GM04503 (cell line): ENCODE data around the gene PRDM2.

ENCODE experiments used
- DNase-seq: peaks from one replicate; pipeline ENCODE4 v3.0.0-alpha.2; 2012; ENCODE audit warnings: low read depth

PRDM2 gene

DNA sequence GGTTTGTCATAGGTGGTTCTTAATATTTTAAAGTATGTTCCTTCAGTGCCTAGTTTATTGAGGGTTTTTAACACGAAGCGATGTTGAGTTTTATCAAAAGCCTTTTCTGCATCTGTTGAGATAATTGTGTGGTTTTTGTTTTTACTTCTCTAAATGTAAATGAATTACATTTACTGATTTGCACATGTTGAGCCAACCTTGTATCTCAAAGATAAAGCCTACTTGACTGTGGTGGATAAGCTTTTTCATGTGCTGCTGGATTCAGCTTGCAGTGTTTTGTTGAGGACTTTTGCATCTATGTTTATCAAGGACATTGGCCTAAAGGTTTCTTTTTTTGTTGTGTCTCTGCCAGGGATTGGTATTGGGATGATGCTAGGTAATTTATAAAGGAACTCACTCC is 142.5 kb downstream of the PRDM2 start:
- DNase-seq: no peak

DNA sequence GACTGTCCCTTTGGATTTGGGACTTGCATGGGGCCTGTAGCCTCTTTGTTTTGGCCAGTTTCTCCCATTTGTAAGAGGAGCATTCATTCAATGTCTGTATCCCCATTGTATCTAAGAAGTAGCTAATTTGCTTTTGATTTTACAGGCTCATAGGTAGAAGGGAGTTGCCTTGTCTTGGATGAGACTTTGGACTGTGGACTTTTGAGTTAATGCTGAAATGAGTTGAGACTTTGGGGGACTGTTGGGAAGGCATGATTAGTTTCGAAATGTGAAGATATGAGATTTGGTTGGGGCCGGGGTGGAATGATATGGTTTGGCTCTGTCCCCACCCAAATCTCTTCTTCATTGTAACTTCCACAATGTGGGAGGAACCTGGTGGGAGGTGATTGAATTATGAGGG is 151.7 kb downstream of the PRDM2 start:
- no peak for DNase-seq

DNA sequence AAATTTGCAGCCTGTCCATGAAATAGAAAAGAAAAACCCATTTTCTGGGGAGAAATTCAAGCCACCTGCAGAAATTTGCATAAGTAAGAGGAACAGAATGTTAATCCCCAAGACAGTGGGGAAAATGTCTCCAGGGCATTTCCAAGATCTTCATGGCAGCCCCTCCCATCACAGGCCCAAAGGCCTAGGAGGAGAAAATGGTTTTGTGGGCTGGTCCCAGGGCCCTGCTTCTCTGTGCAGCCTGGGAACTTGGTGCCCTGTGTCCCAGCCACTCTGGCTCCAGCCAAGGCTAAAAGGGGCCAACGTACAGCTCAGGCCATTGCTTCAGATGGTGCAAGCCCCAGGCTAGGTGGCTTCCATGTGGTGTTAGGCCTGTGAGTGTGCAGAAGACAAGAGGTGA is 155.6 kb downstream of the PRDM2 start:
- DNase-seq: no peak

DNA sequence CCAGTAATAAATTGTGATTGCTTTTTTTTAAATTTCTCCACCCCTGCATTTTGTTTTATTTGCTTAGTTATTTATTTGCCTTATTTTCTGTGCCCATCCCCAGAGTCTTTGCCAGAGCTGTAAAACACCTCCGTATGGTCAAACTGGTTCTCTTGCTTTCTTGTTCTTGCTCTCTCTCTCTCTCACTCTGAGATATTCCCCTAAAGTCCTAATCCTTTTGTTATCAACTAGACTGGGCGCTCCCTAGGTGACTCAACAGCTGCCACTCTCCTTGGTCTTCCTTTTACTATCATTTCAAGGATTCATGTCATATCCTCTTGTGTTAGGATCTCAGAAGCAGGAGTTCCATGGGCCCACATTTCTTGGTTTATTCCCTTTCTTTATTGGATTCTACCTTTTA is 160.0 kb downstream of the PRDM2 start:
- no peak for DNase-seq

DNA sequence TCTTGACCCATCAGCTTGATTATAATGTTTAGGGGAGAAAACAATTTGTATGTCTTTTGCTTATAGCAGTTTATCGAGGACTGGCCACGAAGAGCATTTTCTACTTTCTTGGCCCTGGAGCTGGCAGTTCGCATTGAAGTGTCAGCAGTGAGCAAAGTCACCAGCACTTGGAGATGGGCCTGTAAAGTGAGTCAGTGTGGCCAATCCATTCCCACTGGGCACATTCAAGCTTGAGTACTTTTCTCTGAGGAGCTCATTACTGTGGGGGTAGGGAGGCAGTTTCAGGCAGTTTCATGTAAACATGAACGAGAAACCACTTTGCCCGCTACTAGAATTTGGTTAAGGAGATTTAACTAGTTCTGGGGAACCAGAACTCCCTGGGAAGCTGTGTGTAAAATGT is 164.8 kb downstream of the PRDM2 start:
- DNase-seq: no peak

DNA sequence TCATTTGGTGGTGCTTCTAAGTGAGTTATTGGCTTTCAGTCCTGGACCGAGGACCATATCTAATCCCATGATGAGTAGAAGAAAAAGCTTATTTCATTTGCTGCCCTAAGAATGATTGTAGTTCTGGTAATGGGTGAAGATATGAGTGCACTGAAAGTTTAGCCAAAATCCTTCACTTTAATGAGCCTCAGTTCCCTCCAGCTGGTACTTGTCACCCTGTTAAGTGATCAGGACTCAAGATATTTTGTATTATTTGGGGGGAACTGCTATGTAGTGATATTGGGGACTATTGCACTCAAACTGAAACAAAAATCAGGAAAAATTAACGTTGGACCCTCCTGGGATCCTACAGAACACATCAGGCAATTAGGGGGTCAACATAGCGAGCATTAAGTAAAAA is 165.9 kb downstream of the PRDM2 start:
- DNase-seq: no peak

DNA sequence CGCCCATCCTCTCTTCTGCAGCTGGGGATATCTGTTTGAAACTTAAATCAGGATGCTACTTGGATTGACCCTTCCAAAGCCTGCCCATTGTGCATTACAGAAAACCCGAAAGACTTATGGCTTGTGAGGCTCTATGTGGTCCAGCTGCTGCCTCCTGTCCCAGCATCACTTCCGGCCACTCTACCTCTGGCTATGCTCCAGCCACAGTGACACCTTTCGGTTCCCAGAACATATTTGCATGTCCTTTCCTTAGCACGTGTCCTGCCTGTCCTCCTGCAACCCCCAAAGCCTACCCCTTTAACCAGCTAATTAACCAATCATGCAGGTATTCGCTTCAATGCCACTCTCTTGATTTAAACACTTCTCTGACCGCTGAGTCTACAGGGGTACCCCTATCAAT is 167.6 kb downstream of the PRDM2 start:
- no peak for DNase-seq

DNA sequence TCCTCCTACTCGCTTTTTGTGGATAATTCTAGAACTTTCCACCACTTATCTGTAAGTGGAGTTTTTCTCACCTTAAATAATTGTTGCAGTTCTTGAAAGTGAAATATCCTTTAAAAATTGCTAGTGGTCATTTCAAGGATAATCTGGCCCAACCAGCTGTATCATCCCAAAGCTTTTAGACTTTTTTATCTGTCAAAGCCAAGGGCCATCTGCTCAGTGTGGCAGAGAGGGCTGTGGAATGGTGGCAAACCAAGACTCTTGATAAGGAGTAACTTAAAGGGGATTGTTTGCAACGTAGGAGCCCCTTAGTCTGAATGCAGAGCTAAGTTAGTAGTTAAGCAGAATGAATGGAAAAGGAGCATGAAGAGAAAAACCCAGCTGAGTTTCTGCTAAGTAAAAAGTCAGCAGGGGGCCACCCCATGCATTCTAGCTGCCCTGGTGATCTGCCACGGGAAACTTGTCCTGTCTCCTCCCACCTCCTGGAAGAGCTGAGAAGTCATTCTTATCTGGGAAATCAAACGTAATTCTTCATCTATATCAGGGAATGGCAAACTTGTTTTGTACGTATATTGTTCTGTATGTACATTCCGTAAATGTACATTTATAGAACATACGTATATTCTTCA is 169.3 kb downstream of the PRDM2 start:
- no peak for DNase-seq

DNA sequence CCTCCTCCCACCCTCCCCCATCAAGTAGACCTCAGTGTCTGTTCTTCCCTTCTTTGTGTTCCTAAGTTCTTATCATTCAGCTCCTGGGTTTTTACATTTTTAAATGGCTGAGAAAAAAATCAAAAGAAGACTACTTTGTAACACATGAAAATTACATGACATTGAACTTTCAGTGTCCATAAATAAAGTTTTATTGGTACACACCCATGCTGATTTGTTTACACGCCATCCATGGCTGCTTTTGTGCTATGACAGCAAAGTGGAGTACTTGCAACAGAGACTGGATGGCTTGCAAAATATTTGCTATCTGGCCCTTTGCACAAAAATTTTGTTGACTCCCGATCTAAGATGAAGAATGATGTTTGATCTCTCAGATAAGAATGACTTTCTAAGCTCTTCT is 171.4 kb downstream of the PRDM2 start:
- no peak for DNase-seq

DNA sequence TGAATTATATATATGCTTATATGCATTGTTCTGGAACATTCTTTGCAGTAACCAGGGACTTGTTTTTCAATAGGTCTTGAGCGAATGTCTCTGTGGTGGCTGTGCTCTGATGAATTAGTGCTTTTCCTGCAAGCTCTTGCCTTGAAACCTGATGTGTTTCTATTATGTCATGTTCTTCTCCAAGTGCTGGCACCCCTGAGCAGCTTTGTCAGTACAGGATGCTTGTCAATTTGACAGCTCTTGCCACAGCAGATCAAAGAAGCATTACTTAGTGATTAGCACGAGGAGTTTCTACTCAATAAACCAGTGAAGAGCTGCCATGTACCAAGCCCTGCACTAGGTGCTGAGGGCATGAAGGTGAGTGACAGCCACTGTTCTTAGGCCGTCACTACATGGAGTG is 171.9 kb downstream of the PRDM2 start:
- DNase-seq: no peak

DNA sequence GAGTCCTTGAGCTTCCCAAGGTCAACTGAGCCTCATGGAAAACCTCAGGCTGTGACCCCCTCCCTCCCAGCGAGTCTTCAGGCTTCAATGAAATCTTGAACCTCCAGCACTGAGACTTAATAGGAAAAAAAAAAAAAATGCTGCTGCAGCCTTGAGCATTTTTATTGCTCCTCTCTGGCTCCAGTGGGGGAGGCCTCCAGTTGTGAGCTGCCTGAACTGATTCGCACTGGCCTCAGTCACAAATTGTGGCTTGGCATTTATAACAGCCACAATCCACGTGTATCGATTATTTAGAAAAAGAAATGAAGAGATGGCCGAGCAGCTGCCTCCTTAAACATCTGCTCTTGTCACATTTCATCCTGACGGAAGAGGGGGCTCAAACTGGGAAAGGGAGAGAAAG is 173.0 kb downstream of the PRDM2 start:
- no peak for DNase-seq
